Fibroblast of skin of scalp (primary cell): ENCODE results near the gene LHFPL6.
A peak's percentile ranks its signal among the peaks of the same experiment; 100 is the strongest.

ENCODE experiments used
- DNase-seq: peaks from one replicate; pipeline ENCODE4 v3.0.0-alpha.2; 2013

The LHFPL6 gene

DNA sequence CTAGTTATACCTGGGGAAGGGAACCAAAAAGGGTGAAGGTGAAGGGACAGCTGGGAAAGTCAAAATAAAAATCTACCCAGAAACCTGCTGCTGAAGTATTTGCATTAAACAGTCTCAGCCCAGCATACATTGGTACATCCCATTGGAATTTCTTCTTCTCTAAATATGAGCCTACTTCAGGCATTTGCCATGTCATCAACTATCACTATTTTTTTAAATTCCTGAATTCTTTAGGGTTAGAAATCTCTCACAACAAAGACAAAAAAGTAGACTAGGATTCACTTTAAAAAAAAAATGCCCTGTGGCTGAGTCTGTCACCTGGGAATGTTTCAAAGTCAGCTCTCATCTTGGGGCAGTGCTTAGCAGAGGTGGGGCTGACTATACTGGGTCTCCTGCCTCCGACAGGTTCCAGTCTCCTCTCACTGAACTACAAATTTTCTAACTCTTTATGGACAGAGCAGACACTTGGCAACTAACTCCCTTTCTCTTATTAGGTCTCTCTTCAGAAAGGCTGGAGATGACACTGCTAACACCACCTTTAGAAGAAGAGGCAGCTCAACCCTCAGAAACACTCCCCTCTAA lies 141.2 kb downstream of the LHFPL6 start:
- peak; percentile 49 for DNase-seq

DNA sequence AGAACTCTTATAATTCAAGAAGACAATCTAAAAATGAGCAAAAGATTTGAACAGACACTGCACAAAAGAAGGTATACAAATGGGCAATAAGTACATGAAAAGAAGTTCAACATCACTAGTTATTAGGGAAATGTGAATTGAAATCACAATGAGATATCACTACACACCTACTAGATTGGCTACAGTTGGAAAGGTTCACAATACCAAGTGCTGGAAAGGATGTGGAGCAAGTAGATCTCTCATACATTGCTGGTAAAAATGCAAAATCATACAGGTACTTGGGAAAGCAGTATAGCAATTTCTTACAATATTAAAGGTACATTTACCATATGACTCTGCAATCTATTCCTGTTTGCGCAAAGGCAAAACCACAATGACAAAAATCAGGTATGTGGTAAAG lies 145.7 kb downstream of the LHFPL6 start:
- DNase-seq = no peak

- DNase-seq = no peak
These were observed 147.3 kb downstream of the LHFPL6 start for GRCh38 chr13:39455521-39456175.

DNA sequence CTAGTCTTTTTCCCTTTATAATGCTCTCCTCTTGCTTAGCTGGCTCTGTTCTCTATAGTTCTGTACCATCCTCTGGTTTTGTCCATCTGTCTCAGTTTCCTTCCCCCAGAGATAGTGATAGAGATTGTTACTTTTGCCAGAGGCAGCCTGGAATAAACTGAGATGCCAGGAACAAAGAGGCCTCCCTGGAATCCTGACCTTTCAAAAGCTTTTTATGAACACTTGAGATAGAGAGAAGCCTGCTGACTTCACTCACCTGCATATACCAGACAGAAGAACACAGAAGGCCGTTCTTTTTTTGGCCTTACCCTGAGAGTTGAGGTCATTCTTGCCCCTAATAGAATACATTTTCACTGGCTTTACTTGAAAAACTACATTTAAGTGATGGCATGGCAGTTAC lies 150.2 kb downstream of the LHFPL6 start:
- DNase-seq = no peak

DNA sequence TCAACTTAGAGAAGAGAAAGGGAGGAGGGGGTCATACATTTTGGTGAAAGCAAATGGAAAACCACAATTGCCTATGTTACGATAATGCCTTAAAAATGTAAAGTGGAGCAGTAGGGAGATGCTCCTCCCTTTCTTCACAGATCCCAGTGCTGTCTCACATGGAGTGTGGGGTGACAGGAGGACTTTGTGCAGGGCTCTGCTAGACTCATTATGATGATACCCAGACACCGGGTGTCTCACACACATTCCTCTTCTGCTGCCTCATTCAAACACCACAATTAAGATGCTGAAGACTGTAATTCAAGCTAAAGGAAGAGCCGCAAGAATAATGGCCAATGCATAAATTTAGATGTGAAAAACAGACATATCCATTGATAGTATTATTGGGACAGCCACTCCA lies 150.6 kb downstream of the LHFPL6 start:
- DNase-seq = peak; percentile 53

GRCh38 chr13:39451860-39452301 lies 151.1 kb downstream of the LHFPL6 start:
- peak; percentile 67 for DNase-seq

- no peak for DNase-seq
These were observed 151.7 kb downstream of the LHFPL6 start for GRCh38 chr13:39451301-39451700.

DNA sequence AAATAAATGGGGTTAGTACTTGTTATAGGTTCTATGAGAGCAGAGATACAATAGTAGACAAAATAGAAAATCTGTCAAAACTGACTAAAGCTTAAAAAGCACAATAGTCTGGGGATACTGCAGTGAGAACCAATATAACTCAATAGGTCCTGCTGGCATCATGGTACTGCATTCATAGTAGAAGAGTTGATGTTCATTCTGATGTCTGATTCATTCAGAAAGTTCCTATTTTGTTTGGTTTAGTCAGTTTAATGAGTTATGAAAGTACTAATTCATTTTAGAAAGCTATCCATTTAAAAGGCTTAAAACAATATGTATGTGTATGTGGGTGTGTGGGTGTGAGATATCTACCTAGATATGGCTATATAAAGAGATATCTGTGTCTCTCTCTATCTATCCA lies 152.8 kb downstream of the LHFPL6 start:
- DNase-seq = no peak

DNA sequence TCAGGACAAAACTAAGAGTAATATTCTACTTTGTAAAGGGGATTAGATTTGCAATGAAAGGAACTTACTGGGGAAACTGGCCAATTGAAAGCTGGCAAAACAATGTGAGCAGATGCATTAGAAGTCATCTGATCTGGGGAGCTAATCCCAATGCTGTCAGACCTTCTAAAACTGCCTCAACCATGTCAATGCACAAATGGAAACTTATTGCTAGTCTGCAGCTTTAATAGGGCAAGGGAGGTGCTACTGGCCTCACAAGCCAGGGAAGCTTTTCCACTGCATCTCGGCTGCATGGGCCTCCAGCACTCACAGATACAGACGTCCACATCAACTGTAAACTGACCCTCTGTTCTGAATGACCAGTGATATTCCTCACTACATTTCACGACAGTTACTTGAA lies 154.2 kb downstream of the LHFPL6 start:
- no peak for DNase-seq

GRCh38 chr13:39446865-39447264 lies 156.1 kb downstream of the LHFPL6 start:
- DNase-seq = no peak

GRCh38 chr13:39444866-39445265 lies 158.1 kb downstream of the LHFPL6 start:
- no peak for DNase-seq

DNA sequence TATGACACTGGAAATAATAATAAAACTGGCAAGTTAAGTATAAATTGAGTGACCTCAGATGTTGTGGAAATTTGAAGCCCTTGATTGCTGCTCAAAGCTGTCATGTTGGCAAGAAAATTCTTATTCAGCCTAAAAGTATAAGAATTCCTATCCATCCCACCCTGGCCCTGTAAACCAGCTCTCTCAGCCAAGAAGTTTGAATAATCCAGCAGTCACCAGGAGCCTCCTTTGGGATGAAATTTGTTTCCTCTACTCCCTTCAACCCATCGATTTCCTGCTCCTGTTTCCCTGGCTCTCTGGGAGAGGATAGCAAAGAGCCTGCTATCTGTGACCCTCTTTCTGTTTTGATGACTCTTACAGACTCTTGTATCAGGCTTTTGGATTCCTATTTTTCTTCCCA lies 169.3 kb downstream of the LHFPL6 start:
- DNase-seq = no peak

- no peak for DNase-seq
These were observed 170.8 kb downstream of the LHFPL6 start for GRCh38 chr13:39432196-39432595.

GRCh38 chr13:39422845-39423565 lies 180.0 kb downstream of the LHFPL6 start:
- peak; percentile 25 for DNase-seq

GRCh38 chr13:39419876-39420275 lies 183.1 kb downstream of the LHFPL6 start:
- no peak for DNase-seq

DNA sequence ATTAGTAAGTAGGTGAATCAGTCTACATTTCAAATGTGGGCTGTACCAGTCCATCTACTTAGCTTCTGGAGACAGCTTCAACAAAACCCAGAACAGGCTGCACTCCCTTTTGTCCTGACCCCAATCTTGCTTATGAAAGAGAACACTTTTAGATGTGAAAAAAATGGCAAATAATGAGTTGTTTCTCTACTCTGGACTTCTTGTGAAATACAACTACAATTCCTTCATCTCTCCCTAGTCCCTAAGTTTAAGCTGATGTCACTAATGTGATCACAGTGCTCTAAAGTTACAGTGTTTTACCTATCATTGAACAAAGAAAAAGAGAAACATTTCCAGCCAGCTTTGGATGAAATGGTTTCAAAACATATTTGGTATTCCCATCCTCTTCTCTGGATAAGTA lies 183.9 kb downstream of the LHFPL6 start:
- DNase-seq = no peak

- no peak for DNase-seq
These were observed 184.6 kb downstream of the LHFPL6 start for GRCh38 chr13:39418424-39418823.

DNA sequence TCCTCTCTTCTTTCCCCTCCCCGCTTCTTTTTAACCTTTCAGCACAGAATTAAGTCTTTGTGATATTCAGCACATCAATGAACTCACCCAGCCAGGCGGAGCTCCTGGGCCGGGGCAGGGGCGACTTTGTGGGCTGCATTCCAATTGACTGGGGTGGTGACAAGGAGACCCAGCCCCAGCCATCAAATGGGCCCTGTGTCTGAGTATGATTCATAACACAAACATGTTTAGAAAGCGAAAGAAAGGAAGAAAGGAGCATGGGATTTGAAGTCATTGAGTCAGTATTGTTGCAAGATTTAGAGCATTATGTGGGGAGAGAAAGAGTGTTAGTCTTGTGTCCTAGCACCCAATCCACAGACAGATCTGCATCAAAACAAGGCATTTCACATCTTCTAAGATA lies 185.3 kb downstream of the LHFPL6 start:
- DNase-seq = peak; percentile 79

GRCh38 chr13:39417131-39417530 lies 185.9 kb downstream of the LHFPL6 start:
- peak; percentile 46 for DNase-seq

DNA sequence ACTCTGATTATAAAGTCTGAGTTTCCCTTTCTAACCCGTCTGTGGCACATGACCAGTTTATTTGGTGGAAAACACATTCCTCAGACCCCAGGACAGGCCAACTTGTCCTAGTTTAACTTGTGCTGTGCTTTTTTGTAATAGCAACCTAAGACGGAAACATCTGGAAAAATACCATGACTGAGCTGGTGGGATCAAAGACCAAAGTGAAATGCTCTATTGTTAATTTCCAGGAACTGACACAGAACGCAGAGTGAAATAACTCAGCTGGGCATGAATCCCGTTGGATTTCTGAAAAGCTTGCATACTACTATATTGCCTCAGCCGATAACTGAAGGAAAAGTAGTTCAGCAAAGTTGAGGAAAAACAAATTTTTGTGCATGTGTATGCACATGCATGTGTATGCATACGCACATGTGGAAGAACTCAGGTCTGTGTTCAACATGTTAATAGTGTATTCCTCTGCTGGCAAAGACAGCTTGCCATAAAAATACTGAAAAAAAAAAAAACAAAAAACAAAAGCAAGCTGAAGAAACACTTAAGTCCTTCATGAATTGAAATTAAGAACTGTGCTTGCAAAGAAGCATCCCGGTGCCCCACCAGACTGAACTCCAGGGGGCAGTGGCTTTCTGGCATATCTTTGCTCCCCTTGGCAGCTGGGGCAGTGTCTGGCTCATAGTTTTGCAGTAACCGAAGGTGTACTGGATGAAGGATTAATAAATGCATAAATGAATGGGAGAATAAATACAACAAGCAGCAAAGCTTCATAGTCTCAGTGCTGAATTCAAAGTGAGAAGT lies 187.8 kb downstream of the LHFPL6 start:
- DNase-seq = peak; percentile 52

GRCh38 chr13:39414339-39414738 lies 188.7 kb downstream of the LHFPL6 start:
- DNase-seq = no peak

GRCh38 chr13:39411511-39411910 lies 191.5 kb downstream of the LHFPL6 start:
- DNase-seq = peak; percentile 49

DNA sequence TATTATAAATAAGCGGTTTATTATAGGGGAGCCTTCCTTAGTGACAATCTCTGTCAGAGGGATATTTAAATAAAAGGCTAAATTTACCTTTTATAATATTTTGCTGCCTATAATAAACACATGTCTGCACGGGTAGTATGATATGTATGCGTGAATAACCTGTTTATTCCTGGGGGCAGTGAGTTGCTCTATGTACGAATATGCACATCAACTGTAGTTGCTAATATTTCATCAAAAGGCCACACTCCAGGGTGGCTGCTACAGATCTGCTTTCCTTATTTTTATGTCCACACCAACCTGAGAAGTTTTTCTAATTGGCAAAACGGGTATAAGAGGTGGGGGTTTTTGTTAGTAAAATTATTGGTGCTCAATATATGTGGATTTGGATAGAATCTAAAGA lies 192.0 kb downstream of the LHFPL6 start:
- DNase-seq = no peak
